HT-29 (cell line): ENCODE data around the gene NKD1. TPM values are rescaled to one million over a fixed set of nuclear protein-coding genes. Genes with fewer than 3 reads are reported as not detected.
A peak's percentile ranks its signal among the peaks of the same experiment; 100 is the strongest.
"Not testable (repeated sequence)": the region's sequence is repeated elsewhere in the genome, so short reads cannot be mapped to it uniquely, and the experiment has no call there.

Source experiments
- DNase-seq: peaks from one replicate; pipeline ENCODE4 v3.0.0-alpha.2; 2015; ENCODE audit warnings: low spot score
- total RNA-seq: library from RNA; depleted of rRNA; stranded (reverse); fragments of >200 nt; shearing (Covaris generic); gene quantifications from 2 replicates; pipeline ENCODE4 v1.2.3, GENCODE V29; 2014; rRNA removed

NKD1 gene
- 0.10 and 0.13 TPM in 2 replicates for total RNA-seq

- DNase-seq = peak; percentile 13
Measured at GRCh38 chr16:50548125-50548908, at the start of gene NKD1. TSS of gene NKD1 (plus strand) at chr16:50548396. CDS start at chr16:50548554, 158 bp downstream.

GRCh38 chr16:50498431-50499155, 49.6 kb upstream of the NKD1 start:
- no peak for DNase-seq

- DNase-seq = no peak
Measured at GRCh38 chr16:50499254-50499653, 48.9 kb upstream of the NKD1 start.

- DNase-seq = no peak
Measured at GRCh38 chr16:50500171-50500874, 47.9 kb upstream of the NKD1 start.

- no peak for DNase-seq
Measured at GRCh38 chr16:50501251-50501650, 46.9 kb upstream of the NKD1 start.

GRCh38 chr16:50501986-50502615, 46.1 kb upstream of the NKD1 start:
- no peak for DNase-seq

- no peak for DNase-seq
Measured at GRCh38 chr16:50502616-50503011, 45.6 kb upstream of the NKD1 start.

- DNase-seq = not testable (repeated sequence)
Measured at GRCh38 chr16:50503868-50504531, 44.2 kb upstream of the NKD1 start.

- no peak for DNase-seq
Measured at GRCh38 chr16:50505115-50505514, 43.1 kb upstream of the NKD1 start.

GRCh38 chr16:50505714-50506542, 42.3 kb upstream of the NKD1 start:
- no peak for DNase-seq

- DNase-seq = no peak
Measured at GRCh38 chr16:50506543-50506937, 41.7 kb upstream of the NKD1 start.

- DNase-seq = no peak
Measured at GRCh38 chr16:50507397-50507796, 40.8 kb upstream of the NKD1 start.

- DNase-seq = peak; percentile 10
Measured at GRCh38 chr16:50509521-50510341, 38.5 kb upstream of the NKD1 start.

GRCh38 chr16:50515218-50515617, 33.0 kb upstream of the NKD1 start:
- no peak for DNase-seq

- no peak for DNase-seq
Measured at GRCh38 chr16:50516401-50516800, 31.8 kb upstream of the NKD1 start.

GRCh38 chr16:50516890-50517289, 31.3 kb upstream of the NKD1 start:
- DNase-seq = no peak

GRCh38 chr16:50517450-50518252, 30.5 kb upstream of the NKD1 start:
- no peak for DNase-seq

- DNase-seq = no peak
Measured at GRCh38 chr16:50519001-50519400, 29.2 kb upstream of the NKD1 start.

GRCh38 chr16:50519602-50520001, 28.6 kb upstream of the NKD1 start:
- DNase-seq = no peak
